ENCODE measurements around the gene BAIAP2L2. TPM values are rescaled to one million over a fixed set of nuclear protein-coding genes. Genes with fewer than 3 reads are reported as not detected.

Gene BAIAP2L2
- total RNA-seq, 2 donors from 2014 or later: 59.1 to 76.6 TPM

DNA sequence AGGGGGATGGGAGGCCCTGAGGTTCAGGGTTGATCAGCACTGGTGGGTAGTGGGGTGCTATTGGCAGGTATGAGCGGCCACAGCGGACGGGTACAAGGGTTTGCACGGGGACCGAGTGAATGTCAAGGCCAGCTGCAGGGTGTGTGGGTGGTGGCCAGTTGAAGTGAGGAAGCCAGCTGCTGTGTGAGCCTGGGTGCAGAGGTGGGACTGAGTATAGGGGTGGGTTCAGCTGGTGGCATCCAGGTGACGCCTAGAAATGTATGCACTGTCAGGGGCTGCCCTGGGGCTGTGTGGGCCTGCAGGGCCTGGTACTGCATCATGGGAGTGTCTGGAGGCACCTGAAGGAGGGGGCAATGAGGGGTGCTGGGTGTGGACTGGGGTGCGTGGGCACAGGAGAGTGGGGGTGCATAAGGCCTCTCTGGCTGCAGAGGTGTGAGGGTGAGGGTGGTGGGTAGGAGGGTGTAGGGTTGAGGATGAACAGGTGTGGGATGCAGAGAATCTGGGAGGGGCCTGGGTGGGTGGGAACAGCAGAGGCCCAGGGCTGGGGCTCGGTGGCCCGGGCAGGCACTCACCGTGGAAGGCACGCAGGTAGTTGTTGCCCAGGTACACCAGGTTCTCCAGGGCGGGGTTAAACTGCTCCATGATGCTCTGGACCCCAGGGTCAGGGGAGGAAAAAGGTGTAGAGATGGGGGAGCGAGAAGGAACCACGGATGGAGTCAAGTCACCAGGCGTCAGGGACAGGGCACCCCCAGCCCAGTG lies 1.7 kb downstream of the BAIAP2L2 start:
- Histone ChIP-seq H3K4me1 (peaks cover 28% of the 10 kb centered on the region), H3K27me3 (no peaks in the 10 kb centered on the region), H3K36me3 (no peaks in the 10 kb centered on the region), H3K27ac (peak overlapping the region; percentile 84), H3K9me3 (no peaks in the 10 kb centered on the region), H3K9ac (ENCODE audit: low read depth in 2 of 2, low read length in 2 of 2) (peak overlapping the region; percentile 58 to 59), H3K4me3 (no peak overlapping the region)
- TF ChIP-seq, protein P1, sequence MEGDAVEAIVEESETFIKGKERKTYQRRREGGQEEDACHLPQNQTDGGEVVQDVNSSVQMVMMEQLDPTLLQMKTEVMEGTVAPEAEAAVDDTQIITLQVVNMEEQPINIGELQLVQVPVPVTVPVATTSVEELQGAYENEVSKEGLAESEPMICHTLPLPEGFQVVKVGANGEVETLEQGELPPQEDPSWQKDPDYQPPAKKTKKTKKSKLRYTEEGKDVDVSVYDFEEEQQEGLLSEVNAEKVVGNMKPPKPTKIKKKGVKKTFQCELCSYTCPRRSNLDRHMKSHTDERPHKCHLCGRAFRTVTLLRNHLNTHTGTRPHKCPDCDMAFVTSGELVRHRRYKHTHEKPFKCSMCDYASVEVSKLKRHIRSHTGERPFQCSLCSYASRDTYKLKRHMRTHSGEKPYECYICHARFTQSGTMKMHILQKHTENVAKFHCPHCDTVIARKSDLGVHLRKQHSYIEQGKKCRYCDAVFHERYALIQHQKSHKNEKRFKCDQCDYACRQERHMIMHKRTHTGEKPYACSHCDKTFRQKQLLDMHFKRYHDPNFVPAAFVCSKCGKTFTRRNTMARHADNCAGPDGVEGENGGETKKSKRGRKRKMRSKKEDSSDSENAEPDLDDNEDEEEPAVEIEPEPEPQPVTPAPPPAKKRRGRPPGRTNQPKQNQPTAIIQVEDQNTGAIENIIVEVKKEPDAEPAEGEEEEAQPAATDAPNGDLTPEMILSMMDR (IDR thresholded peaks at IDR 0.05): no peak
- DNase-seq: peak; percentile 67
- intact Hi-C loops (cut with DNase I): no loop called here

DNA sequence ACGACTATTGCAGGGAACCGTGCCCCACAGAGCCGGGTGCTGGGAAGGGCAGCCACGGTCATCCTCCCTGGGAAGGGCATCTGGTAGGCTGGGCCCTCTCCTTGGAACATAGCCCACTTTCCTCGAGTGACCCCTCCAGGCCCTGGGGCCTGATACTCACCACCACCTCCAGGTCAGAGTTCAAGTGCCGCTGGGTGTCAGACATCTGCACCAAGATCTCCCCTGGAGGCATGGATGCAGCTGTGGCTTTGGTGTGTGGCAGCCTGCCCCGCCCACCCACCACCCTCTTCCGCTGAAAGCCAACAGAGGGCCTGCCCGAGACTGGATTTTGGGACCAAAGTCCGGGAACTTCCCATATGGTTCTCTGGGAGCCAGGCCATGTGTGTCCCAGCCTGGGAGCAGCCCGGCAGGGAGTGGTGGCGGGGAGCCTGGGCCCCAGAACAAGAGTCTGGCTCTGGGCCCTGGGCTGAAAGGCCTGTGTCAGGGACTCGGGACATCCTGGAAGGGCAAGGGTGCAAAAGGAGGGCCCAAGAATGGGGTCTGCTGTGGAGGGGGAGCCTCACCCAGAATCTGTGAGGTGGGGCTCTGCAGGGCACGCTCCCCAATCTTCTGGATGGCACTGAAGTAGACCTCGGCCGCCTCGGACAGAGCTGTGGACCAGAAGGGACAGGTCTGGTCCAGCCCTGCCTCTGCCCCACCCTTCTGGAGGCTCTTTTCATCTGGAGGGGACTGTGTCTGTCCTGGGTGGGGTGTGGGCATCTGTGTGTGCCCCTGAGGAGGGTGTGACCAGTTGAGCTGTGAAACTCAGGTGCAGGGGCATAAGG lies 2.6 kb downstream of the BAIAP2L2 start:
- Histone ChIP-seq H3K27me3 (no peaks in the 10 kb centered on the region), H3K4me3 (no peak overlapping the region), H3K27ac (peak overlapping the region; percentile 84), H3K9ac (ENCODE audit: low read depth in 2 of 2, low read length in 2 of 2) (peak overlapping the region; percentile 41 to 58), H3K9me3 (no peaks in the 10 kb centered on the region), H3K36me3 (no peaks in the 10 kb centered on the region), H3K4me1 (peaks cover 28% of the 10 kb centered on the region)
- TF ChIP-seq, protein P1 (IDR thresholded peaks at IDR 0.05): no peak
- peak; percentile 92 for DNase-seq
- intact Hi-C loops (cut with DNase I): no loop called here

DNA sequence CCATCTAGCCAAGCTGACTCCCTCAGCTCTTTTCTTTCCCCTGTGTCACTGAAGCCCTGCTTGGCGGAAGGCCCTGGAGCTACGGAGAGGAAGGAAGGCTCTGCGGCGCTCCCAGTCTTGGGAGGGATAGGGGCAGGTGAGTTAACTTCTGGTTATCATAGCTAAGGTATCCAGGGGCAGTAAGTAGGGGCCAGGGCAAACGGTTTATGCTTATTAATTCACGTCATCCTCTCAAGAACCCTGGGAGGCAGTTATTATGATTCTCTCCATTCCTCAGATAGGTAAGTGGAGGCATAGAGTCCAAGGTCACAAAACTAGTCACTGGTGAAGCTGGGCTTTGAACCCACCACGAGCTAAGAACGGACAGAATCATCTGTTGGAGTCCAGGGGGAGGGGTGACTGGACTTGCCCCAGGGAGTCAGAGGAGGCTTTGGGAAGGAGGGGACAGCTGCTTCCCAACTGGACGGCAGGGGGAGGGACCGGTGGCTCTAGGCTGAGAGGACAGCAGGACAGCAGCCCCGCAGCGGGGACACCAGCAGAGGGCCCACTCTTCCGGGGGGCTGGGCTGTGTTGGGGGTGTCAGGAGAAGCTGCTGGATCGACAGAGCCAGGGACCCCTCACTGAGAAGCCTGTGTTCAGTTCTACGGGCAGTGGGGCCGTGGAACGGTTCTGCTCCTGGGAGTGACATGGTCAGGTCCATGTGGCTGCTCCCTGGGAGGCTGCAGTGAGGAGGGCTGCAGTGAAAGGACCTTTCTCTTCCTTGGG lies 3.5 kb downstream of the BAIAP2L2 start:
- no peak for DNase-seq
- peak overlapping the region in 1 of 2 donors; percentile 41 for H3K9ac ChIP-seq (ENCODE audit: low read depth in 2 of 2, low read length in 2 of 2)
- TF ChIP-seq, protein P1 (IDR thresholded peaks at IDR 0.05): no peak
- no peak overlapping the region for H3K4me3 ChIP-seq
- no peaks in the 10 kb centered on the region for H3K27me3 ChIP-seq
- H3K9me3 ChIP-seq: no peaks in the 10 kb centered on the region
- H3K27ac ChIP-seq: peak overlapping the region; percentile 84
- H3K4me1 ChIP-seq: peaks cover 23% of the 10 kb centered on the region
- intact Hi-C loops (cut with DNase I): no loop called here
- H3K36me3 ChIP-seq: no peaks in the 10 kb centered on the region

- no peak overlapping the region for H3K27ac ChIP-seq
- H3K9me3 ChIP-seq: no peaks in the 10 kb centered on the region
- intact Hi-C loops (cut with DNase I): no loop called here
- peaks cover 15% of the 10 kb centered on the region for H3K4me1 ChIP-seq
- no peak for DNase-seq
- no peaks in the 10 kb centered on the region for H3K36me3 ChIP-seq
- no peaks in the 10 kb centered on the region for H3K27me3 ChIP-seq
- TF ChIP-seq, protein P1 (IDR thresholded peaks at IDR 0.05): no peak
- H3K9ac ChIP-seq (ENCODE audit: low read depth in 2 of 2, low read length in 2 of 2): no peak overlapping the region
- no peak overlapping the region for H3K4me3 ChIP-seq
These were observed 6.4 kb downstream of the BAIAP2L2 start for GRCh38 chr22:38104084-38104483.

GRCh38 chr22:38103641-38104040 lies 6.8 kb downstream of the BAIAP2L2 start:
- H3K27me3 ChIP-seq: no peaks in the 10 kb centered on the region
- peaks cover 12% of the 10 kb centered on the region for H3K4me1 ChIP-seq
- DNase-seq: no peak
- H3K4me3 ChIP-seq: no peak overlapping the region
- TF ChIP-seq, protein P1 (IDR thresholded peaks at IDR 0.05): no peak
- H3K36me3 ChIP-seq: no peaks in the 10 kb centered on the region
- H3K9ac ChIP-seq (ENCODE audit: low read depth in 2 of 2, low read length in 2 of 2): no peak overlapping the region
- no peak overlapping the region for H3K27ac ChIP-seq
- no peaks in the 10 kb centered on the region for H3K9me3 ChIP-seq
- intact Hi-C loops (cut with DNase I): no loop called here

All from colonic mucosa (tissue), 4 donors.